22Rv1 (cell line): ENCODE data around the gene CISH.

ENCODE experiments used
- ZFX ChIP-seq: fragments of 450-650 bp; IDR thresholded peaks from 2 replicates; pipeline ENCODE4 v1.6.1; 2017; ENCODE audit warnings: antibody characterized with exemption, borderline replicate concordance
- TF ChIP-seq, protein P1 (sequence below): fragments of 450-650 bp; IDR thresholded peaks from 2 replicates; pipeline ENCODE4 v1.5.1; 2017; ENCODE audit warnings: mild to moderate bottlenecking

DNA sequence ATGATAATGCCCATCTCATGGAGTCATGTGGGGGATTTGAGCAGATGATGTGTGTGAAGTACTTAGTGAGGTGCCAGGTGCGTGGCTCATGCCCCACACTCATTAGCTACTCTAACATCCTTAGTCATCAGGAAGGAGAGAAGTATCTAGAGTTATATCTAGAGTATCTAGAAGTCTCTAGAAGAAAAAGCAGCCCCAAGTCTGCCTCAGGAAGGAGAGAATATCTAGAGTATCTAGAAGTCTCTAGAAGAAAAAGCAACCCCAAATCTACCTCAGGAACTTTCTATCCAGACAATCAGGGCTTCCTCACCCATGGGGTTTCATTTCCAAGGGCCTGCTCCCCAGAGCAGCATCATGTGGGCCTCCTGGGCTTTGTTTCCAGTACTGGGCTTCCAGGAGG lies 38.4 kb upstream of the CISH start:
- TF ChIP-seq, protein P1, sequence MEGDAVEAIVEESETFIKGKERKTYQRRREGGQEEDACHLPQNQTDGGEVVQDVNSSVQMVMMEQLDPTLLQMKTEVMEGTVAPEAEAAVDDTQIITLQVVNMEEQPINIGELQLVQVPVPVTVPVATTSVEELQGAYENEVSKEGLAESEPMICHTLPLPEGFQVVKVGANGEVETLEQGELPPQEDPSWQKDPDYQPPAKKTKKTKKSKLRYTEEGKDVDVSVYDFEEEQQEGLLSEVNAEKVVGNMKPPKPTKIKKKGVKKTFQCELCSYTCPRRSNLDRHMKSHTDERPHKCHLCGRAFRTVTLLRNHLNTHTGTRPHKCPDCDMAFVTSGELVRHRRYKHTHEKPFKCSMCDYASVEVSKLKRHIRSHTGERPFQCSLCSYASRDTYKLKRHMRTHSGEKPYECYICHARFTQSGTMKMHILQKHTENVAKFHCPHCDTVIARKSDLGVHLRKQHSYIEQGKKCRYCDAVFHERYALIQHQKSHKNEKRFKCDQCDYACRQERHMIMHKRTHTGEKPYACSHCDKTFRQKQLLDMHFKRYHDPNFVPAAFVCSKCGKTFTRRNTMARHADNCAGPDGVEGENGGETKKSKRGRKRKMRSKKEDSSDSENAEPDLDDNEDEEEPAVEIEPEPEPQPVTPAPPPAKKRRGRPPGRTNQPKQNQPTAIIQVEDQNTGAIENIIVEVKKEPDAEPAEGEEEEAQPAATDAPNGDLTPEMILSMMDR: no peak
- no peak for TF ChIP-seq ZFX
